Liver (tissue), 9 donors: ENCODE data around the gene NFIA. TPM values are rescaled to one million over a fixed set of nuclear protein-coding genes. Genes with fewer than 3 reads are reported as not detected.

ENCODE experiments used
- DNase-seq: peaks from one replicate; pipeline ENCODE4 v3.0.0-alpha.2; 2017; ENCODE audit warnings: low spot score
- H3K27ac ChIP-seq, 2 donors: one replicate each; pipeline ENCODE4 v1.7.0; 2013; ENCODE audit warnings: inconsistent platforms in 2 of 2, low read length in 2 of 2, control low read depth in 1 of 2, low read depth in 1 of 2, mild to moderate bottlenecking in 1 of 2
- H3K27me3 ChIP-seq, 4 donors: one replicate each; pipeline versions ENCODE4 v1.6.1 to v1.7.0; 2013; ENCODE audit warnings: low read length in 3 of 4, inconsistent platforms in 1 of 4, mild to moderate bottlenecking in 1 of 4, moderate library complexity in 1 of 4; ENCODE audit not compliant: control insufficient read depth in 4 of 4, insufficient read depth in 4 of 4
- H3K36me3 ChIP-seq, 4 donors: one replicate each; pipeline versions ENCODE4 v1.6.1 to v1.7.0; 2013; ENCODE audit warnings: low read length in 3 of 4, mild to moderate bottlenecking in 3 of 4, low read depth in 1 of 4, moderate library complexity in 1 of 4; ENCODE audit not compliant: control insufficient read depth in 4 of 4, insufficient read depth in 3 of 4
- H3K4me1 ChIP-seq, 4 donors: one replicate each; pipeline versions ENCODE4 v1.6.1 to v1.7.0; 2013; ENCODE audit warnings: low read length in 3 of 4, mild to moderate bottlenecking in 3 of 4, moderate library complexity in 1 of 4; ENCODE audit not compliant: control insufficient read depth in 4 of 4, insufficient read depth in 4 of 4
- H3K4me3 ChIP-seq, 3 donors: one replicate each; pipeline versions ENCODE4 v1.6.1 to v1.7.0; 2013; ENCODE audit warnings: low read length in 3 of 3, control low read depth in 1 of 3, low read depth in 1 of 3, mild to moderate bottlenecking in 1 of 3
- H3K9ac ChIP-seq, 2 donors: one replicate each; pipeline ENCODE4 v1.7.0; 2013; ENCODE audit warnings: low read length in 2 of 2, mild to moderate bottlenecking in 2 of 2, moderate library complexity in 2 of 2, control low read depth in 1 of 2, low read depth in 1 of 2
- H3K9me3 ChIP-seq, 4 donors: one replicate each; pipeline versions ENCODE4 v1.6.1 to v1.7.0; 2013; ENCODE audit warnings: low read length in 3 of 4; ENCODE audit not compliant: control insufficient read depth in 4 of 4
- ATF3 ChIP-seq: IDR thresholded peaks from 2 replicates; pipeline ENCODE4 v1.6.1; 2016; ENCODE audit warnings: antibody characterized with exemption
- CTCF ChIP-seq: fragments of 150-350 bp; IDR thresholded peaks from 2 replicates; pipeline ENCODE4 v1.5.1; 2017; ENCODE audit warnings: improper control_type of control experiment, low read depth, low read length; ENCODE audit not compliant: missing input control
- EGR1 ChIP-seq, 2 donors: IDR thresholded peaks; 2 replicates each; pipeline ENCODE4 v1.6.1; 2016 to 2018; ENCODE audit warnings: antibody characterized with exemption in 2 of 2, low read depth in 2 of 2
- FOXA1 ChIP-seq: IDR thresholded peaks from 2 replicates; pipeline ENCODE4 v1.6.1; 2016; ENCODE audit warnings: antibody characterized with exemption
- FOXA2 ChIP-seq: IDR thresholded peaks from 2 replicates; pipeline ENCODE4 v1.6.1; 2016; ENCODE audit warnings: antibody characterized with exemption
- GABPA ChIP-seq, 2 donors: IDR thresholded peaks in 1 of 2; conservative IDR thresholded peaks in 1 of 2; 2 replicates each; pipeline ENCODE4 v1.6.1; 2016; ENCODE audit warnings: antibody characterized with exemption in 2 of 2, mild to moderate bottlenecking in 1 of 2, moderate library complexity in 1 of 2
- HNF4A ChIP-seq, 2 donors: conservative IDR thresholded peaks; 2 replicates each; pipeline ENCODE4 v1.6.1; 2016; ENCODE audit warnings: antibody characterized with exemption in 2 of 2, mild to moderate bottlenecking in 2 of 2
- HNF4G ChIP-seq: IDR thresholded peaks from 2 replicates; pipeline ENCODE4 v1.6.1; 2016; ENCODE audit warnings: antibody characterized with exemption
- JUND ChIP-seq, 2 donors: IDR thresholded peaks; 2 replicates each; pipeline ENCODE4 v1.6.1; 2016; ENCODE audit warnings: antibody characterized with exemption in 2 of 2
- NR2F2 ChIP-seq: IDR thresholded peaks from 2 replicates; pipeline ENCODE4 v1.6.1; 2016; ENCODE audit warnings: antibody characterized with exemption
- RAD21 ChIP-seq, 2 donors: IDR thresholded peaks; 2 replicates each; pipeline ENCODE4 v1.6.1; 2016; ENCODE audit warnings: antibody characterized with exemption in 2 of 2, mild to moderate bottlenecking in 2 of 2
- REST ChIP-seq: IDR thresholded peaks from 2 replicates; pipeline ENCODE4 v1.6.1; 2016; ENCODE audit warnings: antibody characterized with exemption, mild to moderate bottlenecking
- RXRA ChIP-seq, 2 donors: IDR thresholded peaks; 2 replicates each; pipeline ENCODE4 v1.6.1; 2017 to 2018; ENCODE audit warnings: antibody characterized with exemption in 2 of 2, mild to moderate bottlenecking in 1 of 2
- SP1 ChIP-seq: IDR thresholded peaks from 2 replicates; pipeline ENCODE4 v1.6.1; 2018; ENCODE audit warnings: antibody characterized with exemption, mild to moderate bottlenecking
- TAF1 ChIP-seq: conservative IDR thresholded peaks from 2 replicates; pipeline ENCODE4 v1.6.1; 2016; ENCODE audit warnings: antibody characterized with exemption, mild to moderate bottlenecking
- YY1 ChIP-seq: IDR thresholded peaks from 2 replicates; pipeline ENCODE4 v1.6.1; 2016; ENCODE audit warnings: antibody characterized with exemption, mild to moderate bottlenecking
- ZBTB33 ChIP-seq: IDR thresholded peaks from 2 replicates; pipeline ENCODE4 v1.6.1; 2016; ENCODE audit warnings: antibody characterized with exemption
- WGBS: extraction: QIAGEN DNeasy Blood & Tissue Kit; methylation state at CpG from one replicate; pipeline ENCODE4 v1.1.7; 2013; 5-methylcytosine and 5-hydroxymethylcytosine counted together
- polyA plus RNA-seq, 2 donors: library from polyadenylated mRNA; stranded (reverse) in 1 of 2; unstranded in 1 of 2; fragments of 200-250 nt in 1 of 2; fragments of >200 nt in 1 of 2; fragmentation: Nextera tagmentation in 1 of 2; extraction: Ambion mirVana in 1 of 2; gene quantifications; one replicate each; pipeline versions ENCODE4 v1.2.1 to v1.2.3, GENCODE V29; 2013 to 2015
- total RNA-seq, 2 donors: library from RNA; depleted of rRNA; stranded (reverse); fragments of >200 nt; gene quantifications; one replicate each; pipeline ENCODE4 v1.2.3, GENCODE V29; 2014
- TF ChIP-seq, protein P1 (sequence below): IDR thresholded peaks from 2 replicates; pipeline ENCODE4 v1.6.1; 2016; ENCODE audit warnings: antibody characterized with exemption
- donor health status: healthy.
- donor health status: healthy.
- donor health status: healthy.
- donor health status: healthy.
- donor health status: healthy.

Gene NFIA
- total and polyA plus RNA-seq, 4 donors: 6.8 to 53.7 (median 22.2) TPM

GRCh38 chr1:61386323-61386722, 304.0 kb downstream of the NFIA start:
- Histone ChIP-seq H3K36me3 (peaks cover 0 to 47% (median 42%) of the 10 kb centered on the region in 4 donors), H3K9ac (no peak overlapping the region), H3K9me3 (peaks cover 2 to 7% (median 3%) of the 10 kb centered on the region in 4 donors), H3K4me3 (no peak overlapping the region), H3K27me3 (no peaks in the 10 kb centered on the region), H3K27ac (no peak overlapping the region), H3K4me1 (no peaks in the 10 kb centered on the region)
- DNase-seq: no peak
- 97% methylated on average over 3 of the region's 3 CpGs for WGBS
- no peak for TF ChIP-seq RXRA (IDR thresholded peaks at IDR 0.05)
- no peak for TF ChIP-seq YY1
- no peak for TF ChIP-seq FOXA2
- TF ChIP-seq SP1: no peak
- TF ChIP-seq HNF4G: no peak
- no peak for TF ChIP-seq GABPA (IDR thresholded peaks at IDR 0.05 in 1 of 2, conservative IDR thresholded peaks at IDR 0.05 in 1 of 2)
- TF ChIP-seq, protein P1, sequence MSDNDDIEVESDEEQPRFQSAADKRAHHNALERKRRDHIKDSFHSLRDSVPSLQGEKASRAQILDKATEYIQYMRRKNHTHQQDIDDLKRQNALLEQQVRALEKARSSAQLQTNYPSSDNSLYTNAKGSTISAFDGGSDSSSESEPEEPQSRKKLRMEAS: no peak
- no peak for TF ChIP-seq ZBTB33
- TF ChIP-seq CTCF: no peak
- TF ChIP-seq JUND (IDR thresholded peaks at IDR 0.05): no peak
- TF ChIP-seq NR2F2: no peak
- TF ChIP-seq HNF4A (conservative IDR thresholded peaks at IDR 0.05): no peak
- TF ChIP-seq TAF1: no peak
- TF ChIP-seq RAD21 (IDR thresholded peaks at IDR 0.05): no peak
- TF ChIP-seq ATF3: no peak
- no peak for TF ChIP-seq EGR1 (IDR thresholded peaks at IDR 0.05; ENCODE audit: low read depth in 2 of 2)

GRCh38 chr1:61386770-61387169, 304.4 kb downstream of the NFIA start:
- TF ChIP-seq FOXA1 (no peak), CTCF (no peak), GABPA (IDR thresholded peaks at IDR 0.05 in 1 of 2, conservative IDR thresholded peaks at IDR 0.05 in 1 of 2) (no peak), ATF3 (no peak), ZBTB33 (no peak), YY1 (no peak), TAF1 (no peak), REST (no peak), HNF4G (no peak), HNF4A (conservative IDR thresholded peaks at IDR 0.05) (no peak), SP1 (no peak), RAD21 (IDR thresholded peaks at IDR 0.05) (no peak), JUND (IDR thresholded peaks at IDR 0.05) (no peak), FOXA2 (no peak), RXRA (IDR thresholded peaks at IDR 0.05) (no peak), EGR1 (IDR thresholded peaks at IDR 0.05; ENCODE audit: low read depth in 2 of 2) (no peak)
- Histone ChIP-seq H3K27me3 (no peaks in the 10 kb centered on the region), H3K9ac (no peak overlapping the region), H3K27ac (no peak overlapping the region), H3K4me1 (no peaks in the 10 kb centered on the region), H3K36me3 (peaks cover 0 to 47% (median 43%) of the 10 kb centered on the region in 4 donors), H3K9me3 (peaks cover 2 to 7% (median 3%) of the 10 kb centered on the region in 4 donors), H3K4me3 (no peak overlapping the region)
- WGBS: 97% methylated on average over 2 of the region's 2 CpGs
- DNase-seq: no peak
